LNCaP clone FGC (cell line): ENCODE measurements around the gene ADAMTS8.

Experiments used
- DNase-seq: peaks from one replicate; pipeline ENCODE4 v3.0.0-alpha.2; 2011; ENCODE audit warnings: low read depth
- H3K4me3 ChIP-seq: 2 replicates; pipeline ENCODE4 v1.5.1; 2011; ENCODE audit warnings: mild to moderate bottlenecking, low read depth, low read length, control low read depth
- CTCF ChIP-seq: IDR thresholded peaks from 2 replicates; pipeline ENCODE4 v1.5.1; 2012; ENCODE audit warnings: mild to moderate bottlenecking; ENCODE audit not compliant: control insufficient read depth, insufficient read depth; ENCODE audit errors: extremely low read depth

The ADAMTS8 gene

DNA sequence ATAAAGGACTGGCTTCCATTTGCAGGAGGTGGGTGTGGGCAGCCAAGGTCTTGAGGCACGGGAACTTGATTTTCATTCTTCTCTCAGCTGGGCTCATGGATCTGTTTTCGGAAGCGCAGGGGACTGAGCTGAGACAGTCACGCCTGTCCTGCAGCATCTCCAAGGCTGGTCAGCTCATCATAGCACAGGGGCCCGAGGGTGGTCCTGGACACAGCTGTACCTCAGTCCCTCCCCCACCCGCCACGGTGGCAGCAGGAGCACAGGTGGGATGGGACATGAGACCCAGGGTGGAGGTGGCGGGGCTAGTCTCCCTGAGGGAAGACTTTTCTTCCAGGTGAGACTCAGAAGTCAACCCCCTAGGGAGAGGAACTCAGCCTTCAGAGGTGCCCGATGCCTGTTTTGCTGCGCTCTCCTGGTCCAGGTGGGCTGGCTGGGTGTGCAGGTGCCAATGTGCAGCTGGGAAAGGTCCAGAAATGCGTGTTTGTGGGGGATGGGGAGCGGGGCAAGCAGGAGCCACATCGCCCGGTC, 3.7 kb downstream of the ADAMTS8 start:
- no peak overlapping the region for H3K4me3 ChIP-seq
- DNase-seq, result no peak
- TF ChIP-seq CTCF, result no peak

- no peak for TF ChIP-seq CTCF
- no peak for DNase-seq
- H3K4me3 ChIP-seq, result no peak overlapping the region
Observed at GRCh38 chr11:130423541-130424142, 4.8 kb downstream of the ADAMTS8 start.

- no peak overlapping the region for H3K4me3 ChIP-seq
- TF ChIP-seq CTCF, result no peak
- no peak for DNase-seq
Observed at GRCh38 chr11:130422251-130422995, 6.0 kb downstream of the ADAMTS8 start.

GRCh38 chr11:130421697-130422096, 6.7 kb downstream of the ADAMTS8 start:
- no peak for DNase-seq
- TF ChIP-seq CTCF, result no peak
- H3K4me3 ChIP-seq, result no peak overlapping the region

- no peak for TF ChIP-seq CTCF
- no peak overlapping the region for H3K4me3 ChIP-seq
- DNase-seq, result no peak
Observed at GRCh38 chr11:130421199-130421585, 7.2 kb downstream of the ADAMTS8 start.

DNA sequence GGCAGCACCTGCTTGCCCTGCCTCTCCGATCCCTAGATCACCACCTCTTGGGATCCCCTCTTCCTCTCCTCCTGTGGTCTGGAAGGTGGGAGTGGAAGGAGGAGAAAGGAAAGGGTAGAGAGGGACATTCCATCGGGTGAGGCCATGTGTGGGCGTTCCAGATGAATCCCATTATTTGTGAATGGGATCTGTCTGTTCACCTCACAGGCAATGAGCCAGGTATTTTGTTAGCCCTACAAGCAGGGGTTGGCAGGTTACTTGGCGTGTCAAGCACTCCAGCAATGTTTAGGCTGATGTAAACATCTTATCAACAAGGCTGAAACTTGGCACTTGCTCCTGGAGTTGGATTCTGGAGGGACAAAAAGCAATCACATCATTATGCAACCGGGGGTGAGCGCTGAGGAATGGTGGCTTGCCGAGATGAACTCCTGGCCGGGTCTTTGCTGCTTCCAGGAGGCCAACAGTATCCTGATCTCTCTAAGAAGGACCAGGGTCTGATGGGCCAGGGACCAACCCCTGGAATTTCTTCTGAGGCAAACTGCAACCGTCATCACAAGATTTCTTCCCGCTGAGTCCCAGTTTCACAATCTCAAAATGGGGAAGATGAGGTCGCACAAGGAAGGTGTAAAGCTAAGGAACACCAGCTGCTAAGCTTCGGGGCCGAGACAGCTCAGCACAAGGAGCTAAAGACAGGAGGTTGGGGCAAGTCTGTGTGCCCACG, 7.8 kb downstream of the ADAMTS8 start:
- no peak overlapping the region for H3K4me3 ChIP-seq
- no peak for DNase-seq
- TF ChIP-seq CTCF, result no peak
